ENCODE results near the gene PCBP3.
"Not testable (repeated sequence)": the region's sequence is repeated elsewhere in the genome, so short reads cannot be mapped to it uniquely, and the experiment has no call there.

Gene PCBP3

GRCh38 chr21:45802425-45802824 lies 158.9 kb downstream of the PCBP3 start:
- Histone ChIP-seq H3K4me2 (ENCODE audit: low read length) (no peak overlapping the region), H3K27me3 (ENCODE audit: control insufficient read depth, insufficient read depth, low read length) (peaks cover 25% of the 10 kb centered on the region), H3K4me3 (ENCODE audit: low read length) (no peak overlapping the region), H3K4me1 (ENCODE audit: control insufficient read depth, insufficient read depth, low read length) (no peaks in the 10 kb centered on the region), H3K36me3 (ENCODE audit: insufficient read depth, low read length) (no peaks in the 10 kb centered on the region), H3K9me3 (replicated peaks; ENCODE audit: low read length) (no peaks in the 10 kb centered on the region), H3K9ac (ENCODE audit: low read depth, low read length) (no peak overlapping the region)

- no peak overlapping the region for H3K4me2 ChIP-seq (ENCODE audit: low read length)
- no peak overlapping the region for H3K9ac ChIP-seq (ENCODE audit: low read depth, low read length)
- no peak overlapping the region for H3K4me3 ChIP-seq (ENCODE audit: low read length)
- no peaks in the 10 kb centered on the region for H3K9me3 ChIP-seq (replicated peaks; ENCODE audit: low read length)
- H3K27me3 ChIP-seq (ENCODE audit: control insufficient read depth, insufficient read depth, low read length): peaks cover 25% of the 10 kb centered on the region
- H3K4me1 ChIP-seq (ENCODE audit: control insufficient read depth, insufficient read depth, low read length): no peaks in the 10 kb centered on the region
- no peaks in the 10 kb centered on the region for H3K36me3 ChIP-seq (ENCODE audit: insufficient read depth, low read length)
Measured at GRCh38 chr21:45802956-45803617, 159.6 kb downstream of the PCBP3 start.

- no peaks in the 10 kb centered on the region for H3K36me3 ChIP-seq (ENCODE audit: insufficient read depth, low read length)
- H3K9me3 ChIP-seq (replicated peaks; ENCODE audit: low read length): no peaks in the 10 kb centered on the region
- H3K9ac ChIP-seq (ENCODE audit: low read depth, low read length): no peak overlapping the region
- H3K4me1 ChIP-seq (ENCODE audit: control insufficient read depth, insufficient read depth, low read length): no peaks in the 10 kb centered on the region
- no peak overlapping the region for H3K4me3 ChIP-seq (ENCODE audit: low read length)
- H3K27me3 ChIP-seq (ENCODE audit: control insufficient read depth, insufficient read depth, low read length): peaks cover 25% of the 10 kb centered on the region
- H3K4me2 ChIP-seq (ENCODE audit: low read length): no peak overlapping the region
Measured at GRCh38 chr21:45803618-45804340, 160.3 kb downstream of the PCBP3 start.

GRCh38 chr21:45804809-45805313 lies 161.3 kb downstream of the PCBP3 start:
- H3K9ac ChIP-seq (ENCODE audit: low read depth, low read length): no peak overlapping the region
- no peak overlapping the region for H3K4me2 ChIP-seq (ENCODE audit: low read length)
- peaks cover 33% of the 10 kb centered on the region for H3K27me3 ChIP-seq (ENCODE audit: control insufficient read depth, insufficient read depth, low read length)
- no peaks in the 10 kb centered on the region for H3K36me3 ChIP-seq (ENCODE audit: insufficient read depth, low read length)
- H3K9me3 ChIP-seq (replicated peaks; ENCODE audit: low read length): no peaks in the 10 kb centered on the region
- H3K4me1 ChIP-seq (ENCODE audit: control insufficient read depth, insufficient read depth, low read length): no peaks in the 10 kb centered on the region
- H3K4me3 ChIP-seq (ENCODE audit: low read length): no peak overlapping the region

- Histone ChIP-seq H3K4me3 (ENCODE audit: low read length) (no peak overlapping the region), H3K9me3 (replicated peaks; ENCODE audit: low read length) (no peaks in the 10 kb centered on the region), H3K4me2 (ENCODE audit: low read length) (no peak overlapping the region), H3K9ac (ENCODE audit: low read depth, low read length) (no peak overlapping the region), H3K27me3 (ENCODE audit: control insufficient read depth, insufficient read depth, low read length) (peaks cover 36% of the 10 kb centered on the region), H3K4me1 (ENCODE audit: control insufficient read depth, insufficient read depth, low read length) (no peaks in the 10 kb centered on the region), H3K36me3 (ENCODE audit: insufficient read depth, low read length) (no peaks in the 10 kb centered on the region)
Measured at GRCh38 chr21:45805321-45805720, 161.8 kb downstream of the PCBP3 start.

- Histone ChIP-seq H3K36me3 (ENCODE audit: insufficient read depth, low read length) (no peaks in the 10 kb centered on the region), H3K4me3 (ENCODE audit: low read length) (no peak overlapping the region), H3K9me3 (replicated peaks; ENCODE audit: low read length) (no peaks in the 10 kb centered on the region), H3K4me2 (ENCODE audit: low read length) (no peak overlapping the region), H3K9ac (ENCODE audit: low read depth, low read length) (no peak overlapping the region), H3K27me3 (ENCODE audit: control insufficient read depth, insufficient read depth, low read length) (peaks cover 37% of the 10 kb centered on the region), H3K4me1 (ENCODE audit: control insufficient read depth, insufficient read depth, low read length) (no peaks in the 10 kb centered on the region)
Measured at GRCh38 chr21:45806042-45806441, 162.5 kb downstream of the PCBP3 start.

- H3K9me3 ChIP-seq (replicated peaks; ENCODE audit: low read length); H3K36me3 ChIP-seq (ENCODE audit: insufficient read depth, low read length); H3K4me1 ChIP-seq (ENCODE audit: control insufficient read depth, insufficient read depth, low read length); H3K9ac ChIP-seq (ENCODE audit: low read depth, low read length); H3K4me3 ChIP-seq (ENCODE audit: low read length); H3K4me2 ChIP-seq (ENCODE audit: low read length): not testable (repeated sequence)
- H3K27me3 ChIP-seq (ENCODE audit: control insufficient read depth, insufficient read depth, low read length): peaks cover 29% of the 10 kb centered on the region
Measured at GRCh38 chr21:45808663-45809062, 165.1 kb downstream of the PCBP3 start.

GRCh38 chr21:45809421-45809820 lies 165.9 kb downstream of the PCBP3 start:
- H3K4me2 ChIP-seq (ENCODE audit: low read length): no peak overlapping the region

GRCh38 chr21:45811136-45811535 lies 167.6 kb downstream of the PCBP3 start:
- Histone ChIP-seq H3K9me3 (replicated peaks; ENCODE audit: low read length) (no peaks in the 10 kb centered on the region), H3K4me1 (ENCODE audit: control insufficient read depth, insufficient read depth, low read length) (no peaks in the 10 kb centered on the region), H3K4me2 (ENCODE audit: low read length) (no peak overlapping the region), H3K27me3 (ENCODE audit: control insufficient read depth, insufficient read depth, low read length) (peaks cover 21% of the 10 kb centered on the region), H3K9ac (ENCODE audit: low read depth, low read length) (no peak overlapping the region), H3K4me3 (ENCODE audit: low read length) (no peak overlapping the region), H3K36me3 (ENCODE audit: insufficient read depth, low read length) (no peaks in the 10 kb centered on the region)

More at GRCh38 chr21:45809421-45809820, 165.9 kb downstream of the PCBP3 start:
- Histone ChIP-seq H3K9me3 (replicated peaks; ENCODE audit: low read length) (no peaks in the 10 kb centered on the region), H3K9ac (ENCODE audit: low read depth, low read length) (no peak overlapping the region), H3K27me3 (ENCODE audit: control insufficient read depth, insufficient read depth, low read length) (peaks cover 27% of the 10 kb centered on the region), H3K4me3 (ENCODE audit: low read length) (no peak overlapping the region), H3K4me1 (ENCODE audit: control insufficient read depth, insufficient read depth, low read length) (no peaks in the 10 kb centered on the region), H3K36me3 (ENCODE audit: insufficient read depth, low read length) (no peaks in the 10 kb centered on the region)

- not testable (repeated sequence) for H3K4me3 ChIP-seq (ENCODE audit: low read length); H3K9me3 ChIP-seq (replicated peaks; ENCODE audit: low read length); H3K36me3 ChIP-seq (ENCODE audit: insufficient read depth, low read length); H3K4me2 ChIP-seq (ENCODE audit: low read length); H3K9ac ChIP-seq (ENCODE audit: low read depth, low read length)
- peaks cover 14% of the 10 kb centered on the region for H3K4me1 ChIP-seq (ENCODE audit: control insufficient read depth, insufficient read depth, low read length)
- peaks cover 14% of the 10 kb centered on the region for H3K27me3 ChIP-seq (ENCODE audit: control insufficient read depth, insufficient read depth, low read length)
Measured at GRCh38 chr21:45814210-45814940, 170.8 kb downstream of the PCBP3 start.

GRCh38 chr21:45815781-45816180 lies 172.3 kb downstream of the PCBP3 start:
- not testable (repeated sequence) for H3K4me3 ChIP-seq (ENCODE audit: low read length); H3K4me2 ChIP-seq (ENCODE audit: low read length); H3K9ac ChIP-seq (ENCODE audit: low read depth, low read length); H3K36me3 ChIP-seq (ENCODE audit: insufficient read depth, low read length); H3K9me3 ChIP-seq (replicated peaks; ENCODE audit: low read length); H3K27me3 ChIP-seq (ENCODE audit: control insufficient read depth, insufficient read depth, low read length)
- H3K4me1 ChIP-seq (ENCODE audit: control insufficient read depth, insufficient read depth, low read length): peaks cover 27% of the 10 kb centered on the region
